ENCODE measurements around the gene F7.

- no peak for TF ChIP-seq GATA2 (IDR thresholded peaks at IDR 0.05; ENCODE audit: low read depth, low read length)
- no peak for TF ChIP-seq GATA3 (IDR thresholded peaks at IDR 0.05; ENCODE audit: low read depth, low read length)
These were observed 41.6 kb downstream of the F7 start for GRCh38 chr13:113147206-113147605.

Data from SH-SY5Y (cell line).